OCI-LY7 (cell line): Measurements from ENCODE around the gene CYP27C1. TPM values are rescaled to one million over a fixed set of nuclear protein-coding genes. Genes with fewer than 3 reads are reported as not detected.

Source experiments
- BruUV-seq: library from RNA; stranded (reverse); fragments of 400-500 nt; replicated peaks from 2 replicates; lab custom pipeline; 2021; lab: Mats Ljungman, UMichigan
- CTCF ChIA-PET: fragments of 300-600 bp; sonication (Branson Sonifier 250); formaldehyde crosslinking; loops from one replicate; lab custom pipeline; 2022; ENCODE audit warnings: antibody characterized with exemption; ENCODE audit not compliant: unreplicated experiment; lab: Charles Lee
- POLR2A ChIA-PET: fragments of 300-600 bp; sonication (Branson Sonifier 250); formaldehyde crosslinking; loops from one replicate; lab custom pipeline; 2022; ENCODE audit warnings: antibody characterized with exemption; lab: Charles Lee
- DNase-seq: peaks from one replicate; pipeline ENCODE4 v3.0.0-alpha.2; 2015; ENCODE audit warnings: low spot score
- H2AFZ ChIP-seq: fragments of 200-600 bp; sonication (generic), shearing (Covaris generic); 2 replicates; pipeline ENCODE4 v1.6.1; 2014; ENCODE audit warnings: mild to moderate bottlenecking, antibody characterized with exemption, low read length, moderate library complexity
- H3K27ac ChIP-seq: fragments of 200-600 bp; sonication (generic); 2 replicates; pipeline ENCODE4 v1.5.1; 2014; ENCODE audit warnings: mixed run types, low read depth, mild to moderate bottlenecking, moderate library complexity, low read length, inconsistent platforms; ENCODE audit not compliant: poor library complexity, severe bottlenecking
- H3K36me3 ChIP-seq: fragments of 200-600 bp; sonication (generic); 2 replicates; pipeline ENCODE4 v1.6.1; 2014; ENCODE audit warnings: mild to moderate bottlenecking, antibody characterized with exemption, low read length, moderate library complexity, mixed read lengths; ENCODE audit not compliant: insufficient read depth
- H3K4me1 ChIP-seq: fragments of 200-600 bp; sonication (generic); 2 replicates; pipeline ENCODE4 v1.5.1; 2014; ENCODE audit warnings: mild to moderate bottlenecking, low read length; ENCODE audit not compliant: insufficient read depth, poor library complexity, severe bottlenecking
- H3K4me2 ChIP-seq: fragments of 200-600 bp; sonication (generic); 2 replicates; pipeline ENCODE4 v1.6.1; 2014; ENCODE audit warnings: mild to moderate bottlenecking, low read length
- H3K4me3 ChIP-seq: fragments of 200-600 bp; sonication (generic); 2 replicates; pipeline ENCODE4 v1.5.1; 2014; ENCODE audit warnings: mild to moderate bottlenecking, low read depth, low read length; ENCODE audit not compliant: poor library complexity, severe bottlenecking
- H3K79me2 ChIP-seq: fragments of 200-600 bp; sonication (generic); 2 replicates; pipeline ENCODE4 v1.6.1; 2016; ENCODE audit warnings: low read depth, mild to moderate bottlenecking, low read length, moderate library complexity, mixed read lengths; ENCODE audit not compliant: insufficient read depth
- H3K9me2 ChIP-seq: fragments of 200-600 bp; sonication (generic); 2 replicates; pipeline ENCODE4 v1.6.1; 2016; ENCODE audit warnings: mild to moderate bottlenecking, low read length, mixed read lengths; ENCODE audit not compliant: insufficient read depth
- H3K9me3 ChIP-seq: fragments of 200-600 bp; sonication (generic); 2 replicates; pipeline ENCODE4 v1.6.1; 2014; ENCODE audit warnings: mild to moderate bottlenecking, mixed run types, low read length, mixed read lengths
- H4K20me1 ChIP-seq: fragments of 200-600 bp; sonication (generic); 2 replicates; pipeline ENCODE4 v1.6.1; 2014; ENCODE audit warnings: mild to moderate bottlenecking, antibody characterized with exemption, low read length, moderate library complexity, mixed read lengths; ENCODE audit not compliant: insufficient read depth
- CTCF ChIP-seq: fragments of 200-600 bp; sonication (generic); conservative IDR thresholded peaks from 2 replicates; pipeline ENCODE4 v1.5.1; 2014; ENCODE audit warnings: mild to moderate bottlenecking, antibody characterized with exemption, low read length, moderate library complexity, mixed read lengths
- EZH2phosphoT487 ChIP-seq: fragments of 200-600 bp; sonication (generic); IDR thresholded peaks from 2 replicates; pipeline ENCODE4 v1.6.1; 2018; ENCODE audit warnings: low read depth, borderline replicate concordance, mild to moderate bottlenecking, mixed run types, antibody characterized with exemption, low read length, moderate library complexity, mixed read lengths
- intact Hi-C: fragments of 100-400 bp; cut with micrococcal nuclease; formaldehyde crosslinking; loops from one replicate; pipeline ENCODE4 v1.10.0; 2022; ENCODE audit not compliant: unreplicated experiment
- total RNA-seq, 2 experiments: library from RNA; depleted of rRNA in 1 of 2; stranded (reverse); fragments of >200 nt in 1 of 2; shearing (Covaris generic) in 1 of 2; gene quantifications; 2 replicates each; pipeline ENCODE4 v1.2.3, GENCODE V29; 2014 to 2022

Gene CYP27C1
- total RNA-seq, 2 experiments from 2014 or later = not detected

- Histone ChIP-seq H3K9me3 (no peaks in the 10 kb centered on the region), H3K36me3 (no peaks in the 10 kb centered on the region), H3K4me2 (no peak overlapping the region), H2AFZ (no peak overlapping the region), H3K79me2 (no peaks in the 10 kb centered on the region), H3K4me3 (no peak overlapping the region), H3K9me2 (no peaks in the 10 kb centered on the region), H3K4me1 (no peaks in the 10 kb centered on the region), H4K20me1 (no peaks in the 10 kb centered on the region), H3K27ac (no peak overlapping the region)
- DNase-seq = no peak
- intact Hi-C loops = no loop called here
- POLR2A ChIA-PET = no interaction called here
- no peak for TF ChIP-seq EZH2phosphoT487
- TF ChIP-seq CTCF = no peak
- BruUV-seq = no TSS peak
- CTCF ChIA-PET = no interaction called here
Measured at GRCh38 chr2:127145280-127145895, 74.7 kb downstream of the CYP27C1 start.

- no peaks in the 10 kb centered on the region for H3K79me2 ChIP-seq
- no peak overlapping the region for H3K4me2 ChIP-seq
- TF ChIP-seq EZH2phosphoT487 = no peak
- no peak for TF ChIP-seq CTCF
- H3K27ac ChIP-seq = no peak overlapping the region
- ChIA-PET POLR2A (no interaction called here), CTCF (no interaction called here)
- no peak overlapping the region for H2AFZ ChIP-seq
- no peaks in the 10 kb centered on the region for H3K4me1 ChIP-seq
- no peaks in the 10 kb centered on the region for H4K20me1 ChIP-seq
- no peaks in the 10 kb centered on the region for H3K36me3 ChIP-seq
- H3K4me3 ChIP-seq = no peak overlapping the region
- BruUV-seq = no TSS peak
- H3K9me3 ChIP-seq = no peaks in the 10 kb centered on the region
- no peaks in the 10 kb centered on the region for H3K9me2 ChIP-seq
- intact Hi-C loops = no loop called here
- no peak for DNase-seq
Measured at GRCh38 chr2:127143841-127144782, 76.0 kb downstream of the CYP27C1 start.
